GM12891 (cell line): ENCODE results near the gene TRAP1.

ENCODE experiments used
- PAX5 ChIP-seq: IDR thresholded peaks from 2 replicates; pipeline ENCODE4 v1.6.1; 2011; ENCODE audit warnings: low read length, moderate library complexity, mild to moderate bottlenecking; ENCODE audit not compliant: insufficient read depth, severe bottlenecking
- POLR2A ChIP-seq: IDR thresholded peaks from 2 replicates; pipeline ENCODE4 v1.6.1; 2011; ENCODE audit warnings: low read depth, low read length, control low read depth
- POLR2AphosphoS5 ChIP-seq: IDR thresholded peaks from 2 replicates; pipeline ENCODE4 v1.6.1; 2011; ENCODE audit warnings: low read depth, low read length, control low read depth

GRCh38 chr16:3610698-3611145, 106.6 kb downstream of the TRAP1 start:
- no peak for TF ChIP-seq POLR2A
- TF ChIP-seq POLR2AphosphoS5: no peak
- no peak for TF ChIP-seq PAX5
